HG03025 (cell line): ENCODE results near the gene G6PC1.
"Not testable (repeated sequence)": the region's sequence is repeated elsewhere in the genome, so short reads cannot be mapped to it uniquely, and the experiment has no call there.

Experiments
- ATAC-seq: cut with Tn5 transposase; IDR thresholded peaks from one replicate; pipeline ENCODE4 v1.9.1; 2021; ENCODE audit warnings: mild to moderate bottlenecking, moderate library complexity; ENCODE audit not compliant: unreplicated experiment, low FRiP score

Gene G6PC1

DNA sequence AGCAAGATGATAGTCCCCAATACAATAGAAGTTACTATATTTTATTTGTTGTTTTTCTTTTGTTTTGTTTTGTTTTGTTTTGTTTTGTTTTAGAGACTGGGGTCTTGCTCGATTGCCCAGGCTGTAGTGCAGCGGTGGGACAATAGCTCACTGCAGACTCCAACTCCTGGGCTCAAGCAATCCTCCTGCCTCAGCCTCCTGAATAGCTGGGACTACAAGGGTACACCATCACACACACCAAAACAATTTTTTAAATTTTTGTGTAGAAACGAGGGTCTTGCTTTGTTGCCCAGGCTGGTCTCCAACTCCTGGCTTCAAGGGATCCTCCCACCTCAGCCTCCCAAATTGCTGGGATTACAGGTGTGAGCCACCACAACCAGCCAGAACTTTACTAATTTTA is 618 bp upstream of the G6PC1 start:
- ATAC-seq = not testable (repeated sequence)

- no peak for ATAC-seq
Observed at GRCh38 chr17:42901535-42902229, 1.1 kb downstream of the G6PC1 start.

DNA sequence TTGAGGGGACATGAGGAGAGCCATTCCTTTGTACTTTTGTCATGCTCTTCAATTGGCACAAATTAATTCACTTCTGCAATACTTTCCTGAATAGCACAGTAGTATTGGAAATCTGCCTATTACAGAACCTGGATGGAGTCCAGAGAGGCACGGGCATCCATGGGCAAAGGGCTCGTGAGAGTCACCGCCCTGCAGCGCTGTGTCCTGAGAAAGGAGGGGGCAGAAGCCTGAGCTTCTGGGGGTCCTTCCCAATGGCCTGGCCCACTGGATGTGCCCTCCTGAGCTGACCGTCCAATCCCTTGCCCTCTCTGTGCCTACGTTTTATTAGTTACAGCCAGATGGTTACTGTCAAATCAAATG is 3.5 kb downstream of the G6PC1 start:
- no peak for ATAC-seq

DNA sequence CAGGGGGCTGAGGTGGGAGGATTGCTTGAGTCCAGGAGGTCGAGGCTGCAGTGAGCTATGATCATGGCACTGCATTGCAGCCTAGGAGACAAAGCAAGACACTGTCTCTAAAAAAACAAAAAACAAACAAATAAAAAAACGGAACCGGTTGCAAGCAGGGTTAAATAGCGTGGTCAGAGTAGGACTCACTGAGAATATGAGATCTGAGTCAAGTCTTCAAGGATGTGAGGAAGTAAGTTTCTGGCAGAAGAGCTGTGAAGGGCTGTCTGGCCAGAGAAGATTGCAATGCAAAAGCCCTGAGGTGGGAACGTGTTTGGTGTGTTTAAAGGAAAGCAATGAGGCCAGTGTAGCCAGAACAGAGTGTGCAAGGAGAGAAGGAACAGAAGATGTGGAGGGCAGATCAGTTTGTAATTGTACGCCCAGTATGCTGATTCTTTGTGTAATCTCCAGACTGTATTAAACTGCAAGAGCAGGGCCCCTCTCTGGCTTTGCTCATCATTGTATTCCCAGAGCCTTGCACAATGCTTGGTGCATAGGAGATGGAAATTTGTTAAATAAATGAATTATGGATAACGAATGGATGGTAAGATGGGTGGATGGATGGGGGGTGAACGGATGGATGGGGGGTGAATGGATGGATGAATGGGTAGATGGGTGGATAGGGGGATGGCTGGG is 6.3 kb downstream of the G6PC1 start:
- no peak for ATAC-seq

DNA sequence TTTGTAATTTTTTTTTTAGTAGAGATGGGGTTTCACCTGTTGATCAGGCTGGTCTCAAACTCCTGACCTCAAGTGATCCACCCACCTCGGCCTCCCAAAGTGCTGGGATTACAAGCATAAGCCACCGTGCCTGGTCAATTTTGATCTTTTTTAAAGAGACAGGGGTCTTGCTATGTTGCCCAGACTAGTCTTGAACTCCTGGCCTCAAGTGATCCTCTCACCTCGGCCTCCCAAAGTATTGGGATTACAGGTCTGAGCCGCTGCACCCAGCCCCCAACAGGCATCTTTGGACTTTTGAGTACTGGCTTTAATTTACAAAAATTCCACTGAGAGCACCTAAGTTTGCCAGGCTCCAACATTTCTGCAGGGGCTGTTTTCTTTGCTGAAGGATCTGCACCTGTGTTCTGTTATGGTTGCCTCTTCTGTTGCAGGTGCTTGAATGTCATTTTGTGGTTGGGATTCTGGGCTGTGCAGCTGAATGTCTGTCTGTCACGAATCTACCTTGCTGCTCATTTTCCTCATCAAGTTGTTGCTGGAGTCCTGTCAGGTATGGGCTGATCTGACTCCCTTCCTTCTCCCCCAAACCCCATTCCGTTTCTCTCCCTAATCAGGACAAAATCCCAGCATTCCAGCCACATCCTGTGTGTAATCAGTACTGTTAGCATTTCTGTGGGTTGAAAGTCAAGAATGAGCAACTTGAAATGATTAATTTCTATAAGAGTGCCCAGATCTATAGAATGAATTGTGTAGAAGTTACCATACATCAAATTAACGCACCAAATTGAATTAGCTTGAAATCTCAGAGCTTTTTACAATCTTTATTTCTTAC is 8.5 kb downstream of the G6PC1 start:
- ATAC-seq = no peak

GRCh38 chr17:42913522-42913921 is 12.9 kb downstream of the G6PC1 start:
- no peak for ATAC-seq

DNA sequence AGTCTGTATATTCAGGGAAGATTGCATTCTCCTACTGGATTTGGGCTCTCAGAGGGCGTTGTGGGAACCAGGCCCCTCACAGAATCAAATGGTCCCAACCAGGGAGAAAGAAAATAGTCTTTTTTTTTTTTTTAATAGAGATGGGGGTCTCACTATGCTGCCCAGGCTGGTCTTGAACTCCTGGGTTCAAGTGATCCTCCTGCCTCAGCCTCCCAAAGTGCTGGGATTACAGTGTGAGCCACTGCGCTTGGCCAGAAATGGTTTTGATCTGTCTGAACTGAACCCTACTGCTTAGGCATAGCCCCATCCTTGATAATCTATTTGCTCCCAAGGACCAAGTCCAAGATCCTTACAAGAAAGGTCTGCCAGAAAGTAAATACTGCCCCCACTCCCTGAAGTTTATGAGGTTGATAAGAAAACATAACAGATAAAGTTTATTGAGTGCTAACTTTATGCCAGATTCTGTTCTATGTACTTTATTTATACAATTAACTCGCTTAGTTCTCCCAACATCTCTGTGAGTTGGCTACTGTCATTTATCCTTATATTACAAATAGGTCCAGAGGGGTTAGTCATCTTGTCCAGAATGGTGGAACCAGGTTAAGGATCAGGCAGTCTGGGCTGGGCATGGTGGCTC is 13.5 kb downstream of the G6PC1 start:
- no peak for ATAC-seq

GRCh38 chr17:42915288-42915687 is 14.7 kb downstream of the G6PC1 start:
- ATAC-seq = not testable (repeated sequence)

DNA sequence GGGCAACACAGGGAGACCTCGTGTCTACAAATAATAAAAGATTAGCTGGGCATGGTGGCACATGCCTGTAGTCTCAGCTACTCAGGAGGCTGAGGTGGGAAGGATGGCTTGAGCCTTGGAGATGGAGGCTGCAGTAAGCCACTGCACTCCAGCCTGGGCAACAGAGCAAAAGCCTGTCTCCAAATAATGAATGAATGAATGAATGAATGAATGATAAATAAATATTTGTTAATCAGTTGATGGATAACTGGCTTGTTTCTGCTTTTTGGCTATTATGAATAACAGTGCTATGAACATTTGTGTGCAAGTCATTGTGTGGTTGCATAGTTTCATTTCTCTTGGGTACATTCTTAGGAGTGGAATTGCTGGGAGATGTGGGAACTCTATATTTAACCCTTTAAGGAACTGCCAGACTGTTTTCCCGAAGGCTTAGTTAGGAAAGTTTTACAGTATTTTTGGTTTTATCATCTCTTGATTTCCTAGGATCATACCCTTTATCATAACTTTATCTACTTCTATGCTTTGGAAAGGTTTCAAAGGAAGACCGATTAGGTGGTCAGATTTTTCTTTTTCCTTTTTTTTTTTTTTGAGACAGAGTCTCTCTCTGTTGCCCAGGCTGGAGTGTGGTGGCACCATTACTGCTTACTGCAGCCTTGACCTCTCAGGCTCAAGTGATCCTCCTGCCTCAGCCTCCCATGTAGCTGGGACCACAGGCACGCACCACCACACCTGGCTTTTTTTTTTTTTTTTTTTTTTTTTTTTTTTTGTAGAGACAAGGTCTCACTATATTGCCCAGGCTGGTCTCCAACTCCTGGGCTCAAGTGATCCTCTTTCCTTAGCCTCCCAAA is 16.0 kb downstream of the G6PC1 start:
- ATAC-seq = not testable (repeated sequence)

- ATAC-seq = no peak
Observed at GRCh38 chr17:42917236-42917603, 16.6 kb downstream of the G6PC1 start.

DNA sequence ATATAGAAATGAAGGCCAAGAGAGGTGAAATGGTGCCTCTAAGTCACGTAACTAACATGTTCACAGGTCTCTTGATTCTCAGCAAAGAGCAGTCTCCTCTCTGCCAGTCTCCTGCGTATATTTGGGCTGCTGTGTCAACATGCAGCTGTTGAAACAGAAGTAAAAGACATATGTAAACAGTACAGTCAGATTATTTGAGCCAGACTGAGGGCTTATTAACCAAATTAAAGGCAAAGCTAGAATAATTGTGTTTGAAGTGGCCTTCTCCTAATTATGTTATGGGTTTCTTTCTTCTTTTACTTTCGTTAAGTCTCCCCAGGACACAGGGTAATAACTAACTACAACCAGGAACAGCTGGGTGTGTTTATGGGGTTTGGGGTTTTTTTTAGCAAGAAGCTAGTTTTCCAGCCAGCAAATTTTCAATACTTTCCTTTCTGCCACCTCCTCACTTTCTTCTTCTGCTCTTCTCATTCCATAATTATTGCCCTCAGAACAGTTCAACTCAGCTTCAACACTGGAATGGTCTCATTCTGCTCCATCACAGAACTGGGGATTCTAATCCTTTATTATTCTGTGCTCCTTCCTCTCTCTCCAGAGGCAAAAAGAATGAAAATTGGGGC is 18.4 kb downstream of the G6PC1 start:
- no peak for ATAC-seq

DNA sequence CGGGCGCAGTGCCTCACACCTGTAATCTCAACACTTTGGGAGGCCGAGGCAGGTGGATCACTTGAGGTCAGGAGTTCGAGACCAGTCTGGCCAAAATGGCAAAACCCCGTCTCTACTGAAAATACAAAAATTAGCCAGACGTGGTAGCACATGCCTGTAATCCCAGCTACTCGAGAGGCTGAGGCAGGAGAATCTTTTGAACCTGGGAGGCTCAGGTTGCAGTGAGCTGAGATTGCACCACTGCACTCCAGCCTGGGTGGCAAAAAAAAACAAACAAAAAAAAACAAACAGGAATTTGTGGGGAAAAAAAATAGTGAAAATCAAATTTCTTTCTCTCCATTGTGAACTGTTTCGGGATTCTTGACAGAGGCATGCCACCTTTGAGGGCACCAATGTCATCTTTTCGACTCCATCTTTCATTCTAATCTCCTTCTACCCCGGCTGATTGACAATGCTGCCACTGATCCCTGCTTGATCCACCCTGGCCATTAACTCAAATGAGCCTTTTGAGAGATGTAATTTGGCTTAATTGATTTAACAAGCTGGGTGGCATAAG is 19.0 kb downstream of the G6PC1 start:
- ATAC-seq = not testable (repeated sequence)

- ATAC-seq = no peak
Observed at GRCh38 chr17:42920106-42920900, 19.7 kb downstream of the G6PC1 start.

GRCh38 chr17:42920922-42921321 is 20.3 kb downstream of the G6PC1 start:
- no peak for ATAC-seq

GRCh38 chr17:42922294-42922693 is 21.7 kb downstream of the G6PC1 start:
- no peak for ATAC-seq

GRCh38 chr17:42923472-42923871 is 22.9 kb downstream of the G6PC1 start:
- ATAC-seq = not testable (repeated sequence)

DNA sequence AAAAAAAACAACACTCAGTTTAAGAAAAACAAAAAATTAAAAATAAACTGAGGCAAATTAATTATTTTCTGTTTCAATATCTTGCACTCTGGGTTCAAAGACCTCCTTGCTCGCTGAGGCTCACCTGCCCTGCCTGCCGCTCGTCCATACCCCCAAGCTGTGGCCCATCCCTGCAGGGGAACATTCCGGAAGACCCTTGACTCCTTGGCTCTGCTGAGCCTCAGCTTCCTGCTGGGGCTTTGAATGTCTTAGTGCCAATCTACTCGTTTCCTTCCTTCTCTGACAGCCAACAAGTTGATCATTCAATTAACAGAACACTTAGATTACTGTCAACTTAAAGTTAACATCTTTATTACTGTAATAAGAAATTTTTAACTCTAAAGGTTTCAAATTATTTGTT is 24.3 kb downstream of the G6PC1 start:
- no peak for ATAC-seq

GRCh38 chr17:42928714-42929496 is 28.3 kb downstream of the G6PC1 start:
- no peak for ATAC-seq
